Measurements from ENCODE around the gene MAST3.
A peak's percentile ranks its signal among the peaks of the same experiment; 100 is the strongest.
"Not testable (repeated sequence)": the region's sequence is repeated elsewhere in the genome, so short reads cannot be mapped to it uniquely, and the experiment has no call there.

Gene MAST3

GRCh38 chr19:18100710-18101109 is 3.1 kb downstream of the MAST3 start:
- H3K4me3 ChIP-seq (ENCODE audit: low read depth, low read length), result no peak overlapping the region

GRCh38 chr19:18101268-18101667 is 3.7 kb downstream of the MAST3 start:
- no peak for TF ChIP-seq CTCF (IDR thresholded peaks at IDR 0.05; ENCODE audit: low read depth, low read length)

More at GRCh38 chr19:18100710-18101109, 3.1 kb downstream of the MAST3 start:
- DNase-seq (ENCODE audit: low read depth, low spot score), result no peak
- in situ Hi-C loops (cut with HindIII; ENCODE audit: low sequenced_read_pairs), result no loop called here
- no peak for TF ChIP-seq CTCF (IDR thresholded peaks at IDR 0.05; ENCODE audit: low read depth, low read length)

GRCh38 chr19:18102916-18103542 is 5.5 kb downstream of the MAST3 start:
- in situ Hi-C loops (cut with HindIII; ENCODE audit: low sequenced_read_pairs), result no loop called here
- no peak for DNase-seq (ENCODE audit: low read depth, low spot score)
- TF ChIP-seq CTCF (IDR thresholded peaks at IDR 0.05; ENCODE audit: low read depth, low read length), result no peak
- H3K4me3 ChIP-seq (ENCODE audit: low read depth, low read length), result no peak overlapping the region

More at GRCh38 chr19:18101268-18101667, 3.7 kb downstream of the MAST3 start:
- in situ Hi-C loops (cut with HindIII; ENCODE audit: low sequenced_read_pairs), result no loop called here
- no peak for DNase-seq (ENCODE audit: low read depth, low spot score)
- H3K4me3 ChIP-seq (ENCODE audit: low read depth, low read length), result no peak overlapping the region

GRCh38 chr19:18104793-18105131 is 7.2 kb downstream of the MAST3 start:
- TF ChIP-seq CTCF (IDR thresholded peaks at IDR 0.05; ENCODE audit: low read depth, low read length), result no peak
- no peak for DNase-seq (ENCODE audit: low read depth, low spot score)
- peak overlapping the region; percentile 25 for H3K4me3 ChIP-seq (ENCODE audit: low read depth, low read length)
- in situ Hi-C loops (cut with HindIII; ENCODE audit: low sequenced_read_pairs), result no loop called here

GRCh38 chr19:18105259-18105658 is 7.7 kb downstream of the MAST3 start:
- in situ Hi-C loops (cut with HindIII; ENCODE audit: low sequenced_read_pairs); H3K4me3 ChIP-seq (ENCODE audit: low read depth, low read length); DNase-seq (ENCODE audit: low read depth, low spot score): not testable (repeated sequence)

- no peak for TF ChIP-seq CTCF (IDR thresholded peaks at IDR 0.05; ENCODE audit: low read depth, low read length)
- in situ Hi-C loops (cut with HindIII; ENCODE audit: low sequenced_read_pairs), result no loop called here
- no peak for DNase-seq (ENCODE audit: low read depth, low spot score)
- no peak overlapping the region for H3K4me3 ChIP-seq (ENCODE audit: low read depth, low read length)
Observed at GRCh38 chr19:18107235-18107634, 9.7 kb downstream of the MAST3 start.

- TF ChIP-seq CTCF (IDR thresholded peaks at IDR 0.05; ENCODE audit: low read depth, low read length), result no peak
- no peak overlapping the region for H3K4me3 ChIP-seq (ENCODE audit: low read depth, low read length)
- no peak for DNase-seq (ENCODE audit: low read depth, low spot score)
Observed at GRCh38 chr19:18108897-18109296, 11.3 kb downstream of the MAST3 start.

More at GRCh38 chr19:18108897-18109296, 11.3 kb downstream of the MAST3 start:
- in situ Hi-C loops (cut with HindIII; ENCODE audit: low sequenced_read_pairs), result no loop called here

Data from astrocyte of the spinal cord (primary cell).